GM21723 (cell line): ENCODE data around the gene NCLN.
"Not testable (repeated sequence)": the region's sequence is repeated elsewhere in the genome, so short reads cannot be mapped to it uniquely, and the experiment has no call there.

ENCODE experiments used
- ATAC-seq: cut with Tn5 transposase; IDR thresholded peaks from one replicate; pipeline ENCODE4 v1.9.1; 2021; ENCODE audit warnings: mild to moderate bottlenecking, moderate library complexity; ENCODE audit not compliant: unreplicated experiment

NCLN gene

DNA sequence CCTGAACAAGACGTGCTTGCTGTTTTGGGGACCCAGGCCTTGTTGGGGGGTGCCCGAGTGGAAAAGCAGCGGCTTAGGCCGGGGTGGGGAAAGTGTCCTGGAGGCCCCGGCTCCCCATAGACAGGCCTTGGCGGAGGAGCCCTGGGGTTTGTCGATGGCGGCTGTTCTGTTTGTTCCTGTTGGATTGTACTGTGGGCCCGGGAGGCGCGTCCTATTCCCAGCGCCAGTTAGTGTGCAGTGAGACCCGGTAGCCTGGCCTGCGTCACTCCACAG is 11.1 kb downstream of the NCLN start:
- no peak for ATAC-seq

DNA sequence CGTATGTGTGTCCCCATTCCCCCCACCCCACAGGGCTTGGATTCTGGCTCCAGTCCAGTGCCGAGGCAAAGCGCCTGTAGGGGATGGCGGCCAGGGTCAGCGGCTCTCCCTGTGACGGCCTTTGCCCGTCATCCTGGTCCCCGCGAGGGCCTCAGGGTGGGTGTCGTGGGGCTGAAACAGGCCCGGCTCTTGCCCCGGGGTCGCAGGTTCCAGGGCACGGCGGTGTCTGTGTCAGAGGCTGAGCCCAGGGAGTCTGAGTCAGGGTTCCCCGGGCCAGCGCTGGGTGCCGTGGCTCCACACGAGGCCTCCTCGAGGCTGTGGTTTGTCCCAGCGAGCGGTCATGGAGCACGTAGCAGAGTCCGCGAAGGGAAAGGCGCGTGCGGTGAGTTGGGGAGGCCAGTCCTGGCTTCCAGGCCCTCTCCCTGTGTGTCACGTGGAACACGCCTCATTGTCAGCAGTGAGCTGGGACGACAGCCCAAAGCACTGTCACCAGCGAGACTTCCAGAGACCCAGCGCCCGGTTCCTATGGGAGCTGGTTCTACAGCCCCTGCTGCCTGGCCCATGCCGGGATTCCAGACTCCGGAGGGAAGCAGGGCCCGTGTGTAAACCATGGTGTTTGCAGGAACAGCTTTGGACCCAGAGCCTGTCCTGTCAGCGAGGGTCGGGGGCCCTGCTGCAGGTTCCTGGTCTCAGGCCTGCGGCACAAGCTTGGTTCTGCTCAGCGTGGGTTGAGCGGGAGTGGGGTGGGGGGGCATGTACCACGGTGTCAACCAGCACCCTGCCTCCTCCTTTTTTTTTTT is 13.4 kb downstream of the NCLN start:
- no peak for ATAC-seq

DNA sequence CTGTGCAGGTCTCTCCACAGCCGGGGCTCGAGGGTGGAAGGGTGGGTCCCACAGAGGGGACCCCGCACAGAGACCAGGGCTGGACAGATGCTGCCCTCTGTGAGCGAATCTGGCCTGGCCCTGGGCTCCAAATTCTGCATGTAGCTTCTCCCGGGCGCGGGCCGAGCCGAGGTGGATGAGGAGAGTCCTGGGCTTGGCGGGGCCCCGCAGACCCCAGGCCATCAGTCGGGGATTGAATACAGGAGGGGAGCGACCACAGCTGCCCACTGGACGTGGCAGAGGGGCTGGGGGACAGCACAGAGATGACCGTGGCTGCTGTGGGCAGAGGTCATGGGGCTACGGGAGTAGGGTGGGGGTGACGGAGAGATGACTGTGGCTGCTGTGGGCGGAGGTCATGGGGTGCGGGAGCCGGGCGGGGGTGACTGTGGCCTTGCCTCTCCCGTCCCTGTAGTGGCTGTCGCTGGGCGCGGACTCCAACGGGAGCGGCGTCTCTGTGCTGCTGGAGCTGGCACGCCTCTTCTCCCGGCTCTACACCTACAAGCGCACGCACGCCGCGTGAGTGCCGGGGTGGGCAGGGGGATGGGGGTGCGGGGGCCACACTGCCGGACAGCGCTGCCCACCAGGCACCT is 15.5 kb downstream of the NCLN start:
- ATAC-seq, result no peak

DNA sequence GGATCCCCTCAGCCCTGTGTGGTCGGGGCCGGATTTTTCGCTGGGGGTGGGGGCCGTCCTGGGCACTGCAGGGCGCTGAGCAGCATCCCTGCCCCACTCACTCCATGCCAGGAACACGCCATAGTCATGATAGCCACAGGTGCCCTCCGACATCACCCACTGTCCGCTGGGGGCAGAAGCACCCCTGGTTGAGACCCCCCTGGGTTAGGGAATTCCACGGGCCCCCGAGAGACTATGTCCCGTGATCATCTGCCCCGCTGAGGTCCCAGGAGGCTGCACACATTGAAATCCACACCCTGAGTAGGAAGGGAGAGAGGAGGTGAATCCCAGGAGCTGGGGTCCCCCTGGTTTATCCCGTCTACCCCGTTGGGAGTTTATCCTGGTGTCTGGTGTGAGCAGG is 16.2 kb downstream of the NCLN start:
- ATAC-seq, result no peak

DNA sequence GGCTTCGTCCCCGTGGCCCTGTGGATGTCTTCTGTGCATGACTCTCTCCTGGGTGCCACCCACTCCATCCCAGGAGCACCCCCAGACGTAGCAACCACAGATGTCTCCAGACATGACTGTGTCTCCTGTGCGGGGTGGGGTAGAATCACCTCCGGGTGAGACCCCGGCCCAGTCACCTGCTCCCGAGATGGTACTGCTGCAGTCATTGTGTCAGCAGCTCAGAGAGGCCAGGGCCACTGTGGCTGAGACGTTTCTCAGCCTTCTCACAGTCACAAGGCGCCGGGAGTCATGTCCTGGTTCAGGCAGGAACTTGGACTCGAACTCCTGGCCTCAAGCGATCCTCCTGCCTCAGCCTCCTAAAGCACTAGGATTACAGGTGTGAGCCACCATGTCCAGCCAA is 16.6 kb downstream of the NCLN start:
- ATAC-seq, result no peak

DNA sequence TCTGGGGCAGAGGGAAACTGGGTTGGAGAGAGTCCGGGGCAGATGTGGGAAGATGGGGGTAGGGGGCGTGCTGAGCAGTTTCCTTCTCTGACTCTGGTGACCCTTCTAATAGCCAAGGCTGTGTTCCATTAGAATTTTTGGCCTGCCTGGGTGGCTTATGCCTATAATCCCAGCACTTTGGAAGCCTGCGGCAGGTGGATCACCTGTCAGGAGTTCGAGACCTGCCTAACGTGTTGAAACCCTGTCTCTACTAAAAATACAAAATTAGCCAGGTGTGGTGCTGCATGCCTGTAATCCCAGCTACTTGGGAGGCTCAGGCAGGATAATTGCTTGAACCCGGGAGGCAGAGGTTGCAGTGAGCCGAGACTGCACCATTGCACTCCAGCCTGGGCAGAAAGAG is 17.2 kb downstream of the NCLN start:
- not testable (repeated sequence) for ATAC-seq

DNA sequence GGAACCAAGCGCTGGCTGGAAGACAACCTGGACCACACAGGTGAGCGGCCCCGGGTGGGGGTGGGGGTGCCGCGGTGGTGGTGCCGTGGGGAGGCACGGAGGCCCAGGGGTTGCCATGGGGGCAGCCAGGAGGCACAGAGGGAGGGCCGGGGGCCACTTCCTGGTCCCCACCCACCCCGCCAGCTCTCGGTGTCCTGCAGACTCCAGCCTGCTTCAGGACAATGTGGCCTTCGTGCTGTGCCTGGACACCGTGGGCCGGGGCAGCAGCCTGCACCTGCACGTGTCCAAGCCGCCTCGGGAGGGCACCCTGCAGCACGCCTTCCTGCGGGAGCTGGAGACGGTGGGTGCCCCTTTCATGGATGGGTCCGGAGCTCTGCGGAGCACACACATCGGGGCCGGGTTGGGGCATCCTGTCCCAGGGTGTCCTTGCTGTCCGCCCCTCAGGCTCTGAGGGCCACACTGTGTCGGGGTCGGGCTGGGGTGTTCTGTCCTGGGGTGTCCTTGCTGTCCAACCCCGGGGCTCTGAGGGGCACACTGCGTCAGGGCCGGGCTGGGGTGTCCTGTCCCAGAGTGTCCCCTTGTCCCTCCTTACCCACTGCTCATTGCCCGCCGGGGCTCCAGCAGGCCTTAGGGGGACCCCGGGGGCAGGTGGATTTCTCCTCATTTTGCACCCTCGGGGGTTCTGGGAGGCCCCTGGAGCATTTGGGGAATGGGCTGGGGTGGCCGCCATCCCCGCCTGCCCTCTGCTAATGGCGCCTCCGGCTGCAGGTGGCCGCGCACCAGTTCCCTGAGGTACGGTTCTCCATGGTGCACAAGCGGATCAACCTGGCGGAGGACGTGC is 18.3 kb downstream of the NCLN start:
- no peak for ATAC-seq

DNA sequence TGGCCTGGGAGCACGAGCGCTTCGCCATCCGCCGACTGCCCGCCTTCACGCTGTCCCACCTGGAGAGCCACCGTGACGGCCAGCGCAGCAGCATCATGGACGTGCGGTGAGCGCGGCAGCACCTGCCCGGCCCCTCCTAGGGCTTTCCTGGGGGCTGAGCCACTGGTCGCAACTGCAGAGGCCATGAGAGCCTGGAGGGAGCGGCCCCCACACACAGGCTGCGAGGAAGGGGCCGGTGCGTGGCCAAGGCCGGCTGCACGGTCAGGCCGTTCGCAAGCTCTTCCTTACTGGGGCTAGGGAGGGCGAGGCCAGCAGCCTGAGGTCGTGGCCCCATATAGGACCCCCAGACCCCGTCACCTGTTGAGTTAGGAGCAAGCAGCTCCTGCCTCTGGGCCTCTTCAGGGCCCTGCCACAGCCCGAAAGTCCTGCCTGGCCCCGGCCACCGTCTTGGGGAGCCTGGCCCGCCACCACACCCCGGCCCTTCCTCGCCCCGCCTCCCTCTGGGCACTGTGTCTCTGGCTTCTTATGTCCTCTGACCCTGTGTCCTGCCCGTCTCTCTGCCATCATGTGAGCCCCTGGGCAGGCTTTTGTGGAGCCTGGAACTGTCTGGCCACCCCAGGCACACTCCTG is 19.0 kb downstream of the NCLN start:
- ATAC-seq, result no peak

DNA sequence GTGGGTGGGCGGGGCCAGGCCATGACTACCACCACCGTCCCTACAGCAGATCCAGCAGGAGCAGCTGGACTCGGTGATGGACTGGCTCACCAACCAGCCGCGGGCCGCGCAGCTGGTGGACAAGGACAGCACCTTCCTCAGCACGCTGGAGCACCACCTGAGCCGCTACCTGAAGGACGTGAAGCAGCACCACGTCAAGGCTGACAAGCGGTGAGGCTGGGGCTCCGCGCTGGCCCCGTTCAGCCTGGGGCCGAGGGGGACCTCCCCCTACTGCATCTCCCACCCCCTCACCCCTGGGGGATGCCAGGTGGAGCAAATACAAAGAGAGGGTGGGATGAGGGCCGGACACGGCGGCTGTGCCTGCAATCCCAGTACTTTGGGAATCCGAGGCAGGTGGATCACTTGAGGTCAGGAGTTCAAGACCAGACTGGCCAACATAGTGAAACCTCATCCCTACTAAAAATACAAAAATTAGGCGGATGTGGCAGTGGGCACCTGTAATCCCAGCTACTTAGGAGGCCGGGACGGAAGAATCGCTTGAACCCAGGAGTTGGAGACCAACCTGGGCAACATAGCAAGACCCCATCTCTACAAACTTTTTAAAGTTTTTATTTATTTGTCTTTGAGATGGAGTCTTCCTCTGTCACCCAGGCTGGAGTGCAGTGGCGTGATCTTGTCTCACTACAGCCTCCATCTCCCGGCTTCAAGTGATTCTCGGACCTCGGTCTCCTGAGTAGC is 20.7 kb downstream of the NCLN start:
- no peak for ATAC-seq

DNA sequence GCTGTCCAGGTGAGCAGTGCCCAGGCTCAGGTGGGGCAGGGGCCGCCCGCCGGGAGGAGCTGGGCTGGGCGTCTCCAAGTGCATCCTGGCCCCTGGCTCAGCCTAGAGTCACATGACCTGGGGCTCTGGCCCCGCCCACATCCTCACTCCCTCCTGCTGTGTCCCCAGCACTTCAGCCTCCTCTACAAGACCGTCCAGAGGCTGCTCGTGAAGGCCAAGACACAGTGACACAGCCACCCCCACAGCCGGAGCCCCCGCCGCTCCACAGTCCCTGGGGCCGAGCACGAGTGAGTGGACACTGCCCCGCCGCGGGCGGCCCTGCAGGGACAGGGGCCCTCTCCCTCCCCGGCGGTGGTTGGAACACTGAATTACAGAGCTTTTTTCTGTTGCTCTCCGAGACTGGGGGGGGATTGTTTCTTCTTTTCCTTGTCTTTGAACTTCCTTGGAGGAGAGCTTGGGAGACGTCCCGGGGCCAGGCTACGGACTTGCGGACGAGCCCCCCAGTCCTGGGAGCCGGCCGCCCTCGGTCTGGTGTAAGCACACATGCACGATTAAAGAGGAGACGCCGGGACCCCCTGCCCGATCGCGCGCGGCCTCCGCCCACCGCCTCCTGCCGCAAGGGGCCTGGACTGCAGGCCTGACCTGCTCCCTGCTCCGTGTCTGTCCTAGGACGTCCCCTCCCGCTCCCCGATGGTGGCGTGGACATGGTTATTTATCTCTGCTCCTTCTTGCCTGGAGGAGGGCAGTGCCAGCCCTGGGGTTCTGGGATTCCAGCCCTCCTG is 21.9 kb downstream of the NCLN start:
- no peak for ATAC-seq

DNA sequence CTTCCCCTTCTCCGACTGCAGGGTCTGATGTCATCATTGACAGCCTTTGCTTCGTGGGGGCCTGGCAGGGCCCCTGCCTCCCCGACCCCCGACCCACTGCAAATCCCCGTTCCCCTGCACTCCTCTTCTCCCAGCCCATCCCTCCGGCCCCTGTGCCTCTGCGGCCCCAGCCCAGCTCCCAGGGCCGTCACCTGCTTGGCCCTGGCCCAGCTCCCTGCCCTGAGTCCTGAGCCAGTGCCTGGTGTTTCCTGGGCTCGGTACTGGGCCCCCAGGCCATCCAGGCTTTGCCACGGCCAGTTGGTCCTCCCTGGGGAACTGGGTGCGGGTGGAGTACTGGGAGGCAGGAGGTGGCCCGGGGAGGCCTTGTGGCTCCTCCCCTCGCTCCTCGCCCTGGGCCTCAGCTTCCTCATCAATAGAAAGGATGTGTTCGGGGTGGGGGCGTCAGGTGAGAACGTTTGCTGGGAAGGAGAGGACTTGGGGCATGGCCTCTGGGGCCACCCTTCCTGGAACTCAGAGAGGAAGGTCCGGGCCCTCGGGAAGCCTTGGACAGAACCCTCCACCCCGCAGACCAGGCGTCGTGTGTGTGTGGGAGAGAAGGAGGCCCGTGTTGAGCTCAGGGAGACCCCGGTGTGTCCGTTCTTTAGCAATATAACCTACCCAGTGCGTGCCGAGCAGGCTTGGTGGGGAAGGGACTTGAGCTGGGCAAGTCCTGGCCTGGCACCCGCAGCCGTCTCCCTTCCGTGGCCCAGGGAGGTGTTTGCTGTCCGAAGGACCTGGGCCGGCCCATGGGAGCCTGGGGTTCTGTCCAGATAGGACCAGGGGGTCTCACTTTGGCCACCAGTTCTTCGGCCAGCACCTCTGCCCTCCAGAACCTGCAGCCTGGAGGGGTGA is 22.8 kb downstream of the NCLN start:
- ATAC-seq, result no peak

DNA sequence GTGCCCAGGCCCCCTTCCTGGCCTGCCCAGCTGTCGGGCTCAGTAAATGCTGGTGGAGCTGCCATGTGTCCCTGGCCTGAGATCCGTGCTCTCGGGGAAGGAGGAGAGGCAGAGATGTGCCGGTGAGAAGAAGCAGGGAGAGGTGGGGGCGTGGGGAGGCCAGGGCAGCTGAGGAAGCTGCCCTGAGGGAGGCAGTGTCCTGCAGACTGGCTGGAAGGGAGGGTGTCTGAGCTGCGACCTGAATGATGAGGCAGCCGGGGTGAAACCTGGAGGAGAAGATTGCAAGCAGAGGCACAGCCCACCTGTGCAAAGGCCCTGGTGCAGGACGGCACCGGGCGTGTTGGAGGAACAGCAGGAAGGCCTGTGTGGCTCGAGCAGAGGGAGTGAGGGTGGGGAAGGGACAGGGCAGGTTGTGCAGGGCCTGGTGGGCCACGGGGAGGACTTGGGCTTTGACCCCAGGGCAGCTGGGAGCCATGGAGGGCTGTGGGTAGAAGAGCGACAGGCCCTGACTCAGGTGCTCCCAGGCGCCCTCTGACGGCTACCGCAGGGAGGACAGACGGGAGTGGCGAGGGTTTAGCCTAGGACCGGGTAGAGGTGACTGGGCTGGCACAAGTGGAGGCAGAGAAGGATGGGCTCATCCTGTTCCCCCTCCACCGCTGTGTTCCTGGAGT is 24.8 kb downstream of the NCLN start:
- ATAC-seq, result no peak

DNA sequence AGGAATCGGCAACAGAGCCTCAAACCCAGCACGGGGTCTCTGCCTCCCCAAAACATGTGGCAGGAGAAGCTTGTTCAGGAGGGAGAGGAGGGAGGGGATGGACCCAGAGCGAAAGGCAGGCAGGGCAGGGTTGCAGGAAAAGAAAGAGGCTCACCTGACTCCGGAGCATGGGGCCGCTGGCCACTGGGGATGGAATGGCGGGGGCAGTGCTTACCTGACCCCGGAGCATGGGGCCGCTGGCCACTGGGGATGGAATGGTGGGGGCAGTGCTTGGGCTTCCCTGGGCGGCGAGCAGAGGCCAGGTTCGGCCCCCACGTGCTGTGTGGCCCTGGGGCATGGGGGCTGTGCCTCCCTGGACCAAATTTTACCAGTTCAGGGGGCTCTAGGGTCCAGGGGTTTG is 25.5 kb downstream of the NCLN start:
- ATAC-seq, result no peak

DNA sequence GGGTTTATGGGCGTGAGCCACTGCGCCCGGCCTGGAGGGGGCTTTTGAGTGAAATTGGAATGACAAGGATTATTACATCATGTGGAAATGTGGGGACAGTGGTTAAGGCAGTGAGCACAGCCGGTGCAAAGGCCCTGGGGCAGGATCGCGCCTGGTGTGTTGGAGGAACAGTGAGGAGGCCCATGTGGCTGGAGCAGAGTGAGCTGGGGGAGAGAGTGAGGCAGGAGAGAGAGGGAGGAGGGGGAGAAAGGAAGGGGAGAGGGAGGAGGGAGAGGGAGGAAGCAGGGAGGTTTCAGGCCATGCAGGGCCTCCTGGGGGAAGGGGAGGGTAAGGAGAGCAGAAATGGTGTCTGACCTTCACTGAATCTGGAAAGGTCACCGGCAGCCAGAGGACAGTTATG is 27.4 kb downstream of the NCLN start:
- ATAC-seq, result no peak

DNA sequence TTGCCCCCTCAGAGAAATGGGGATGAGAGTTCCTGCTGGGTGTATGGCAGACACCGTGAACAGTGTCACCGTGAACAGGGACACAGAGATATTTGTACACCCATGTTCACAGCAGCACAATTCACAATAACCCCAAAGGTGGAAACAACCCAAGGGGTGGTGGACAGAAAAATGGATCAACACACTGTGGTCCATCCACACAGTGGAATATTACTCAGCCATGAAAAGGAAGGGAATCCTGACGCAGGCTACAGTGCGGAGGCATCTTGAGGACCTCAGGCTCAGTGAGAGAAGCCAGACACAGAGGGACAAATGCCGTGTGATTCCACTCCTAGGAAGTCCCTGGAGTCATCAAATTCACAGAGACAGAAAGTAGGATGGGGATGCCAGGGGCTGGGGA is 31.1 kb downstream of the NCLN start:
- no peak for ATAC-seq

DNA sequence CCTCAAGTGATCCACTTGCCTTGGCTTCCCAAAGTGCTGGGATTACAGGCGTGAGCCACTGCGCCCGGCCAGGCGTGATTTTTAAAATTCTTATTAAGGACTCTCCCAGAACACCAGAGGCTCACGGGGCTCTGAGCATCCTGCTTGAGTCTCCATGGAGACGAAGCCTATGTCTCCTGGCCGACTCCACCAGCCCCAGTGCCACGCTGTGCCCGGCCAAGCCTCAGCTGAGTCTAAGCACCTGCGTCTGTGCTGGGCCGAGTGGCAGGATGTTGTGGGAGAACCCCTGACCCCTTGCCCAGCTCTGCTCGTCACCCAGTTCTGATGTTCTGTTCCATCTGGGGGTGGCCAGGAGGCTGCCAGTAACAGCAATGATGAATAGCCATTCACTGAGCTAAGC is 34.8 kb downstream of the NCLN start:
- no peak for ATAC-seq

DNA sequence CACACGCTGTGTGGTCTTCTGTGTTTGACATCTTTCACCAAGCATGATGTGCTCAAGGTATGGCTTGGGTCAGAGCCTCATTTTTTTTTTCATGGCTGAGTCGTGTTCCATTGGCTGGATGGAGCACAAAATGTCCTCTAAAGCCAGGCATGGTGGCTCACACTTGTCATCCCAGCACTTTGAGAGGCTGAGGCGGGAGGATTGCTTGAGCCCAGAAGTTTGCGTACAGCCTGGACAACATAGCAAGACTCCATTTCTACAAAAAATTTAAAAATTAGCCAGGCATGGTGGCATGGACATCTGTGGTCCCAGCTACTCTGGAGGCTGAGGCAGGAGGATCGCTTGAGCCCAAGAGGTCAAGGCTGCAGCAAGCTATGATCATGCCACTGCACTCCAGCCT is 35.8 kb downstream of the NCLN start:
- not testable (repeated sequence) for ATAC-seq

DNA sequence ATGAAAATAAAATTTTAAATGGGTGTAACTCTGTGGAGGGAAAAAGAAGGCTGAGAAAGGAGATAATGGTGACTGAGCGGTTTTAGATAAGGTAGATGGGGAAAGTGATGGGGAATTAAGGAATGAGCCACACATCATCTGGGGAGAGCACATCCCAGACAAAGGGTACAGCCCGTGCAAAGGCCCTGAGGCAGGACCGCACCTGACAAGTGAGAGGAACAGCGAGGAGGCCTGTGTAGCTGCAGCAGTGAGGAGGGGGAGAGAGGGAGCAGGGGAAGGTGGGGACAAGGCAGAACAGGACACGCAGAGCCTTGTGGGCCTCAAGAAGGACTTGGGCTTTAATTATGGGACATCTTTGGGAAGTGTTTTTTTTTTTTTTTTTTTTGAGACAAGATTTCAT is 37.0 kb downstream of the NCLN start:
- ATAC-seq, result no peak
